Neuron (in vitro differentiated cells): Measurements from ENCODE around the gene ARHGAP42.

ENCODE experiments used
- H2AFZ ChIP-seq: one replicate; pipeline ENCODE4 v1.6.1; 2013; ENCODE audit warnings: low read depth, mild to moderate bottlenecking, inconsistent platforms, low read length, moderate library complexity
- H3K27me3 ChIP-seq: one replicate; pipeline ENCODE4 v1.6.1; 2013; ENCODE audit warnings: low read length; ENCODE audit not compliant: insufficient read depth
- H3K36me3 ChIP-seq: one replicate; pipeline ENCODE4 v1.6.1; 2013; ENCODE audit warnings: low read length; ENCODE audit not compliant: insufficient read depth
- H3K4me1 ChIP-seq: one replicate; pipeline ENCODE4 v1.6.1; 2013; ENCODE audit warnings: low read length; ENCODE audit not compliant: insufficient read depth
- H3K4me3 ChIP-seq: 2 replicates; pipeline ENCODE4 v1.5.1; 2013; ENCODE audit warnings: mild to moderate bottlenecking, low read length, moderate library complexity
- H3K9me3 ChIP-seq: one replicate; pipeline ENCODE4 v1.6.1; 2013; ENCODE audit warnings: low read length

The ARHGAP42 gene

GRCh38 chr11:100671471-100671870 is 15.6 kb upstream of the ARHGAP42 start:
- no peaks in the 10 kb centered on the region for H3K9me3 ChIP-seq
- H2AFZ ChIP-seq = no peak overlapping the region
- H3K4me3 ChIP-seq = no peak overlapping the region
- no peaks in the 10 kb centered on the region for H3K4me1 ChIP-seq
- no peaks in the 10 kb centered on the region for H3K36me3 ChIP-seq
- H3K27me3 ChIP-seq = no peaks in the 10 kb centered on the region

DNA sequence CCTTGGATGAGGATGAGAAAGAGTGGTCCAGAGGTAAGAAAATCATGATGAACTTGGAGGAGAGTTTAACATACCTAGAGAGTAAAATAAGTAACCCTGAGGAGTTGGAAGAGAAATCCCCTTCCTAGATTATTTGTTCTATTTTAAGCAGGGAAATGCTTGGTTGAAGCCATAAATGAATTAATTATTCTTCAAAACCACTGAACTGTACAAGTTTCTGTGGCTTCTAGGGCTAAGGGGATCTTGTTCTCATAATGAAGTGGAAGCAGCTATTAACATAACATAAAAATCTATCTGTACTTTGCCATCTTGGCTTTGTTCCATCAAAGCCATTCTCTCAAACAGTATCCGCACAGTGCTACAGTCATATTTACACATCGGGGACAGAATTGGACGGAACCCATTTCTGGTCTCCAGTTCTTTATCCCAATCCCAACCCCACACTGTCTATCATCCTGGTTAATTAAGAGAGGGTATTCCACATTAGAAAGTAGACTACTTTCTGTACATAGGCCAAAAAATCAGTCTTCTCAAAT is 14.5 kb upstream of the ARHGAP42 start:
- Histone ChIP-seq H2AFZ (no peak overlapping the region), H3K4me1 (no peaks in the 10 kb centered on the region), H3K27me3 (no peaks in the 10 kb centered on the region), H3K9me3 (no peaks in the 10 kb centered on the region), H3K4me3 (no peak overlapping the region), H3K36me3 (no peaks in the 10 kb centered on the region)

- Histone ChIP-seq H3K4me1 (no peaks in the 10 kb centered on the region), H3K36me3 (no peaks in the 10 kb centered on the region), H3K4me3 (no peak overlapping the region), H2AFZ (no peak overlapping the region), H3K27me3 (no peaks in the 10 kb centered on the region), H3K9me3 (no peaks in the 10 kb centered on the region)
Observed at GRCh38 chr11:100673063-100673462, 14.0 kb upstream of the ARHGAP42 start.

- Histone ChIP-seq H3K36me3 (no peaks in the 10 kb centered on the region), H3K4me1 (no peaks in the 10 kb centered on the region), H2AFZ (no peak overlapping the region), H3K9me3 (no peaks in the 10 kb centered on the region), H3K4me3 (no peak overlapping the region), H3K27me3 (no peaks in the 10 kb centered on the region)
Observed at GRCh38 chr11:100674212-100674611, 12.9 kb upstream of the ARHGAP42 start.

DNA sequence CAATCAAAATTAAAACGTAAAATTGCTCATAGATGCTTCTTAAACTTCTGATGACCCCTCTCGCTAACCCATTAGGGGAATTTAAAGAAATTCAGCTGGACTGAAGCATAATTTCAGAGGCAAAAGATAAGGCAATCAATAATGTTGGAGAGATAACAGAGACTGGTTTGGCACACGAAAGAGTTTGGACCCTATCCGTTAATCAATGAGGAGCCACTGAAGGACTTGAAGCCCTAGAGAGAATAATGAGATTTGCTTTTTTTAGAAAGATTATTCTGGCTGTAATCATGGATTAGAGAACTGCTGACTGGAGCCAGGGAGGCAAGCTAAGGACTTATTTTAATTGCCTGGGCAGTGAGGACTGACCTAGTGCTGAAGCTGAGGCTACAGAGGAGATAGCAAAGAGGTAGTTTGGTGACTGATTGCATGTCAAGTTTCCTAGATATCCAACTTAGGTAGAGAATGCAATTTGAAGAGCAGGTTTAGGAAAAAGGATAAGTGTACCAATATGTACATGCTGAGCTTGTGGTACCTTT is 11.9 kb upstream of the ARHGAP42 start:
- H3K27me3 ChIP-seq = no peaks in the 10 kb centered on the region
- no peaks in the 10 kb centered on the region for H3K4me1 ChIP-seq
- H3K9me3 ChIP-seq = no peaks in the 10 kb centered on the region
- no peaks in the 10 kb centered on the region for H3K36me3 ChIP-seq
- no peak overlapping the region for H2AFZ ChIP-seq
- no peak overlapping the region for H3K4me3 ChIP-seq

DNA sequence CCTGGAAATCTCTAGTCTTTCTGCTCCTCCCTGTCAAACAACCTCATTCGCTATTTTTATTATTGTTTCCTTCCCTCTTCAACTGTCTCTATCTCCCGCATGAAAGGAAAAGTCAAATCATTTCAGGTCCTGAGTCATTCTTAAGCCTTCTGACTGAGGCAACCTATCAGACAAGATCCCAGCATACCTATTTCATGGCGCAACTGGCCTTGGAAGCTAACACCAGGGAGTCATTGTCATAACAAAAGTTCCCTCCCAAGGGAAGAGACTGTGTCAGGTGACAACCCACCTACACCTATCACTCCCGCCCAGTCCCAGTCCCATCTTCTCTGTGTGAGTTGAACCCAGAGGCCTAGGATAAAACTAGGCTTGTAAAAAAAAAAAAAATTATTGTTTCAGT is 10.2 kb upstream of the ARHGAP42 start:
- H2AFZ ChIP-seq = no peak overlapping the region
- no peaks in the 10 kb centered on the region for H3K9me3 ChIP-seq
- no peaks in the 10 kb centered on the region for H3K36me3 ChIP-seq
- no peaks in the 10 kb centered on the region for H3K4me1 ChIP-seq
- no peaks in the 10 kb centered on the region for H3K27me3 ChIP-seq
- H3K4me3 ChIP-seq = no peak overlapping the region

GRCh38 chr11:100677796-100678195 is 9.3 kb upstream of the ARHGAP42 start:
- Histone ChIP-seq H3K9me3 (no peaks in the 10 kb centered on the region), H2AFZ (no peak overlapping the region), H3K4me3 (no peak overlapping the region), H3K4me1 (no peaks in the 10 kb centered on the region), H3K27me3 (no peaks in the 10 kb centered on the region), H3K36me3 (no peaks in the 10 kb centered on the region)

- no peaks in the 10 kb centered on the region for H3K9me3 ChIP-seq
- no peaks in the 10 kb centered on the region for H3K4me1 ChIP-seq
- no peaks in the 10 kb centered on the region for H3K36me3 ChIP-seq
- H2AFZ ChIP-seq = no peak overlapping the region
- no peaks in the 10 kb centered on the region for H3K27me3 ChIP-seq
- no peak overlapping the region for H3K4me3 ChIP-seq
Observed at GRCh38 chr11:100680070-100680469, 7.0 kb upstream of the ARHGAP42 start.

DNA sequence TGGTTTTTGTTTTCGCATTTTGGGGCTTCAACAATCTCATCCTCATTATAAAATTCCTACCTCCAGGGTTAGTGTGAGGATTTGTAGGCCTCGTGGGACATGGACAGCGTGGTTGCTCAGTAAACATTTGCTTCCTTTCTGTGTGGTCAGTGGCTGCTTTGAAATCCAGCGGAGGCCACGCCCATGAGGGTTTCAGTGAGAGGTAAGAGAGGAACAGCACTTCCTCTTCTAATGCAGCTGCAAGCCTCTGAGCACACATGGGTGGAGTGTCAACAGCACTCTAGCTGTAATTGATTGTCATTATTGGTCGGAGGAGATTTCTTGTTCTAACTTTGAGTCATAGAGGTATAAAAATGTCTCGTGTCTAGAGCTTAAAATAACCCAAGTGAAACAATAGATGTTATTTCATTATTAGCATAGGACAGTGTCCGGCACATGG is 6.0 kb upstream of the ARHGAP42 start:
- Histone ChIP-seq H3K4me1 (no peaks in the 10 kb centered on the region), H3K4me3 (no peak overlapping the region), H3K36me3 (no peaks in the 10 kb centered on the region), H2AFZ (no peak overlapping the region), H3K9me3 (no peaks in the 10 kb centered on the region), H3K27me3 (no peaks in the 10 kb centered on the region)

DNA sequence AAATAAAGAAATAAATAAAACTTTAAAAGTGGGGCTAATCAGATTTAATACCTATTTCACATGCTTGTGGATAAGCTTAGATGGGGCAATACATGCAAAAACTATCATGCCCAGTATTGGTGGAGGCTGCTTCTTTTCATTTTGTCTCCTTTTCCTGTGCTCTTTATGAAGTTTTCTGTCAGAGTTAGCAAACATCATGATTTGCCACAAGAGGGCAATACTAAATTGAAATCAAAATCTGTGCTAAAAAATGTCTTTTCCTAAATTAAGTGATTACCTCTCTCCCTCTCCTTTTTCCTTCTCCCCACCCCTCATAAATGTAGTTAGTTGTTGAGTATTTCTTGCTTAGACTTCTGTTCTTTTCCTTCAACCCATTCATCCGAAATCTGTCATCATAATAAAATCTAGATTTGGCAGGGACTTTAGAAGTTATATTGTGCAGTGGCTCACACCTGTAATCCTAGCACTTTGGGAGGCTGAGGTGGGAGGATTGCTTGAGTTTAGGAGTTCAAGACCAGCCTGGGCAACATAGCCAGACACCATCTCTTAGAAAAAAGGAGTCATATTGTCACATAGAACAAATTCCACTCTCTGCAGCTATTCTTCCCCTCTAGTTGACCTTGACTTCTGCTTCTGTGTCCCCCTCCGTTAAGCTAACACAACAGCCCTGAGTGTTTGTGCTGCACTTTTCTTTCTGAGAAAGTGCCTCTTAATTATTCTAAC is 4.7 kb upstream of the ARHGAP42 start:
- Histone ChIP-seq H3K27me3 (no peaks in the 10 kb centered on the region), H3K36me3 (no peaks in the 10 kb centered on the region), H3K4me3 (no peak overlapping the region), H3K9me3 (no peaks in the 10 kb centered on the region), H2AFZ (no peak overlapping the region), H3K4me1 (no peaks in the 10 kb centered on the region)

DNA sequence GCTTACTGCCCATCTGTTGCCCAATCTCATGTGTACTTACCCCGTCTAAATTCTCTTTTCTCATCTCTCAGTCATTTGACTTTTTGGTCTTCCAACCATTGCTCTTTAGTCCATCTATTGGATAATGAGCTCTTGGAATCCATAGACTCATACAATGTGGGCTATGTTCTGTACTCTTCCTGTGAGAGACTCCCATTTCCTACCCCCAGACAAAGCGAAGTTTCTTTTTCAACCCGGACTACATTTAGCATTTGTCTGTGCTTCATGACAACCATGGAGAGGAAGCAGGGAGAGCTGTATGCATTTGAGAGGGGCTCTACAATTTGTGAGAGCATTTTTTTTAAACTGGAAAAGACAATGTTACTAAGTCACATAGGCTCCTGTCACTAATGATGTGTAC is 4.0 kb upstream of the ARHGAP42 start:
- H3K36me3 ChIP-seq = no peaks in the 10 kb centered on the region
- H3K27me3 ChIP-seq = no peaks in the 10 kb centered on the region
- H3K9me3 ChIP-seq = no peaks in the 10 kb centered on the region
- no peak overlapping the region for H2AFZ ChIP-seq
- no peak overlapping the region for H3K4me3 ChIP-seq
- H3K4me1 ChIP-seq = peaks cover under 1% of the 10 kb centered on the region

DNA sequence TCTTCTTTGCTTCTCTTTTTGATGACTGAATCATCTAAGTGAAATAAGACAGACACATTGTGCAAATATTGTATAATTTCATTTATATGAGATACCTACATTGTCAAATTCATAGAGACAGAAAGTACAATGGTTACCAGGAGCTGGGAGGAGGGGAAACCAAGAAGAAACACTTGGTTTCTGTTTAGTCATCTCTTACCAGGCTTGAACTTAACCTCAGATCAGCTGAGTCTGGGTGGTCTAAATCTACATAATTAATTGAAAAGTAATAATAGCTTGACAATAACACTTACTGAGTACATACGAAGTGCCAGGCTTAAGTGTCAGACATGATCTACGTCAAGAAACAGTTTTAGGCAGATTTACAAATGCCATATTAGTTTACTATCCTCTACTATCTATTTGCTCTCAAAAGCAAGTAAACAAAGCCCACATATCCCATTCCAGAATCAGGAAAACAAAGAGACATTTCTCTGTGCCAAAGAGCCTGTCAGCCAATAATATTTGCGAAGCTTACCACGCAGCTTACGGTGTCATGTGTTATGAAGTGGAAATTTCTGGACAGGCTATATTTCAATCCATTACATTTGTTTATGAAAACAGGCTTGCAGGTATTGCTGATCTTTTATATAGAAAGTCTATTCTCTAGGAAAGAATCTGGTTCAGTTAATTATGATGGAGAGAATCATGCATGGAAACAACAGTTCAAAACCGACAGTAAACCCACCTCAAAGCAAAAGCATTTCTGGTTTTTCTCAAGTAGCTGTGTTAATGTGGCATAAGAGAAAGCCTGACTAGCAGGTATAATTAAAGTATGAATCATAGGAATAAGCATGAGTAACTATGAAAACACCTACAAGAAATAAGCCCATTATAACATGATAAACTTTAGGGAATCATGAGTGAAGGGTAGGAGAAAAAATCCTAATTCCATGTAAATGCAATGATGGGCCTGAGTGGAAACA is 2.7 kb upstream of the ARHGAP42 start:
- H3K27me3 ChIP-seq = no peaks in the 10 kb centered on the region
- H3K9me3 ChIP-seq = no peaks in the 10 kb centered on the region

GRCh38 chr11:100686476-100687053 is 523 bp upstream of the ARHGAP42 start:
- Histone ChIP-seq H3K9me3 (no peaks in the 10 kb centered on the region), H3K4me3 (peak overlapping the region; percentile 80), H3K27me3 (no peaks in the 10 kb centered on the region), H2AFZ (peak overlapping the region; percentile 99), H3K4me1 (peaks cover 15% of the 10 kb centered on the region), H3K36me3 (no peaks in the 10 kb centered on the region)

More for the DNA sequence above, 2.7 kb upstream of the ARHGAP42 start:
- Histone ChIP-seq H2AFZ (no peak overlapping the region), H3K4me3 (no peak overlapping the region), H3K36me3 (no peaks in the 10 kb centered on the region), H3K4me1 (peaks cover 10% of the 10 kb centered on the region)
